ENCODE results near the gene XYLT1. TPM values are rescaled to one million over a fixed set of nuclear protein-coding genes. Genes with fewer than 3 reads are reported as not detected.

The XYLT1 gene
- total RNA-seq, 1 experiment from 2014 or later, result 14.5 TPM

GRCh38 chr16:17103216-17103615 is 367.5 kb downstream of the XYLT1 start:
- no peak overlapping the region for H4K8ac ChIP-seq (replicated peaks; ENCODE audit: insufficient read length, low read depth, low read length)
- H2BK5ac ChIP-seq (ENCODE audit: insufficient read length, low read length), result no peak overlapping the region
- no peaks in the 10 kb centered on the region for H3K9me3 ChIP-seq (ENCODE audit: control insufficient read depth, low read depth, low read length)
- no peak overlapping the region for H4K91ac ChIP-seq (ENCODE audit: insufficient read length, low read depth, low read length)
- no peaks in the 10 kb centered on the region for H3K27me3 ChIP-seq (ENCODE audit: insufficient read depth, low read length)
- no peak for DNase-seq
- H3K4me1 ChIP-seq (ENCODE audit: insufficient read depth, low read length), result no peaks in the 10 kb centered on the region
- H2BK15ac ChIP-seq (ENCODE audit: low read depth, low read length), result no peak overlapping the region
- no peak overlapping the region for H3K18ac ChIP-seq (ENCODE audit: insufficient read length, low read depth, low read length)
- peaks cover 31 to 33% of the 10 kb centered on the region in 2 experiments for H3K4me1 Mint-ChIP-seq
- H2AK5ac ChIP-seq (ENCODE audit: insufficient read length, low read length), result no peak overlapping the region
- H3K14ac ChIP-seq (ENCODE audit: insufficient read depth, low read length), result no peak overlapping the region
- H2BK20ac ChIP-seq (ENCODE audit: low read depth, low read length, poor library complexity, severe bottlenecking), result no peak overlapping the region
- H3K56ac ChIP-seq (ENCODE audit: insufficient read length, low read depth, low read length), result no peak overlapping the region
- no peak overlapping the region for H2BK12ac ChIP-seq (ENCODE audit: insufficient read length, low read depth, low read length)
- no peak overlapping the region for H3K27ac Mint-ChIP-seq
- no peak overlapping the region for H3K4ac ChIP-seq (ENCODE audit: low read depth, low read length)
- no peak overlapping the region for H2AFZ ChIP-seq (ENCODE audit: low read length)
- TF ChIP-seq, protein P1, sequence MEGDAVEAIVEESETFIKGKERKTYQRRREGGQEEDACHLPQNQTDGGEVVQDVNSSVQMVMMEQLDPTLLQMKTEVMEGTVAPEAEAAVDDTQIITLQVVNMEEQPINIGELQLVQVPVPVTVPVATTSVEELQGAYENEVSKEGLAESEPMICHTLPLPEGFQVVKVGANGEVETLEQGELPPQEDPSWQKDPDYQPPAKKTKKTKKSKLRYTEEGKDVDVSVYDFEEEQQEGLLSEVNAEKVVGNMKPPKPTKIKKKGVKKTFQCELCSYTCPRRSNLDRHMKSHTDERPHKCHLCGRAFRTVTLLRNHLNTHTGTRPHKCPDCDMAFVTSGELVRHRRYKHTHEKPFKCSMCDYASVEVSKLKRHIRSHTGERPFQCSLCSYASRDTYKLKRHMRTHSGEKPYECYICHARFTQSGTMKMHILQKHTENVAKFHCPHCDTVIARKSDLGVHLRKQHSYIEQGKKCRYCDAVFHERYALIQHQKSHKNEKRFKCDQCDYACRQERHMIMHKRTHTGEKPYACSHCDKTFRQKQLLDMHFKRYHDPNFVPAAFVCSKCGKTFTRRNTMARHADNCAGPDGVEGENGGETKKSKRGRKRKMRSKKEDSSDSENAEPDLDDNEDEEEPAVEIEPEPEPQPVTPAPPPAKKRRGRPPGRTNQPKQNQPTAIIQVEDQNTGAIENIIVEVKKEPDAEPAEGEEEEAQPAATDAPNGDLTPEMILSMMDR (conservative IDR thresholded peaks at IDR 0.05), result no peak
- no peak overlapping the region for H3K4me3 Mint-ChIP-seq
- H3K4me2 ChIP-seq (ENCODE audit: insufficient read depth, insufficient read length, low read length), result no peak overlapping the region
- no peak overlapping the region for H3K9ac ChIP-seq (ENCODE audit: extremely low read depth, insufficient read length, low read length)
- H3K79me2 ChIP-seq (ENCODE audit: insufficient read depth, low read length), result no peaks in the 10 kb centered on the region
- WGBS (ENCODE audit: extremely low coverage, insufficient read length, low lambda C conversion rate), result no CpG with 5 or more reads among the region's 3 CpGs
- no peak overlapping the region for H4K5ac ChIP-seq (ENCODE audit: insufficient read length, low read depth, low read length)
- H3K79me1 ChIP-seq (ENCODE audit: insufficient read depth, low read depth, low read length, poor library complexity, severe bottlenecking), result no peaks in the 10 kb centered on the region
- H3K27me3 Mint-ChIP-seq (ENCODE audit: low read depth), result no peaks in the 10 kb centered on the region
- H3K9me3 Mint-ChIP-seq, result no peaks in the 10 kb centered on the region
- no peak overlapping the region for H3K27ac ChIP-seq (ENCODE audit: insufficient read length, low read depth, low read length)
- no peak overlapping the region for H2BK120ac ChIP-seq (ENCODE audit: low read depth, low read length, poor library complexity, severe bottlenecking)
- no peaks in the 10 kb centered on the region for H4K20me1 ChIP-seq (ENCODE audit: control insufficient read depth, insufficient read depth, insufficient read length)
- H3K36me3 Mint-ChIP-seq (ENCODE audit: insufficient read depth in 1 of 3, low read depth in 3 of 3), result peaks cover 0 to 8% (median 4%) of the 10 kb centered on the region in 3 experiments; a peak in 3 of 7 replicates
- no peak overlapping the region for H3K23ac ChIP-seq (ENCODE audit: insufficient read length, low read depth, low read length)
- no peaks in the 10 kb centered on the region for H3K23me2 ChIP-seq (ENCODE audit: insufficient read length, low read depth, low read length, poor library complexity, severe bottlenecking)
- H3T11ph ChIP-seq (ENCODE audit: low read length), result no peak overlapping the region

Data from H9 (cell line).